HG03354 (cell line): Measurements from ENCODE around the gene GOSR2.
"Not testable (repeated sequence)": the region's sequence is repeated elsewhere in the genome, so short reads cannot be mapped to it uniquely, and the experiment has no call there.

ENCODE experiments used
- ATAC-seq: cut with Tn5 transposase; IDR thresholded peaks from one replicate; pipeline ENCODE4 v1.9.1; 2021; ENCODE audit warnings: mild to moderate bottlenecking; ENCODE audit not compliant: unreplicated experiment, poor library complexity, severe bottlenecking

GOSR2 gene

DNA sequence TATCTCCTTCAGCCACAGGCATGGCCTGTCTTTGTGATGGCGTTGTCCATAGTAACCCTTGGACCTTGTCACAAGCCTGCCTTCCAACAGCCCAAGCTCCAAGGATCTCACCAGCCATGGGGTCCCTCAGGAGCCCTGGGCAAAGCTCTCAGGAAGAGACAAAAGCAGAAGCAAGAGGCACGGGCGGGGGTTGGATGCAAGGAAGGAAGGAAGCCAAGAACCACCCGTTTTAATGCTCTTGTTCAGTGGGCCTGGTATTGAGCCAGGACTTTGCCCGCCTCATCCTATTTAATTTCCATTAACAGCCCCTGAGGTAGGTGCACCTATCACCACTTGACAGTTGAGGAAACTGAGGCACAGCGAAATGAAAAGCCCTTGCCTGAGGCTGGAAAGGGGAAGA, 32.3 kb upstream of the GOSR2 start:
- ATAC-seq = no peak

DNA sequence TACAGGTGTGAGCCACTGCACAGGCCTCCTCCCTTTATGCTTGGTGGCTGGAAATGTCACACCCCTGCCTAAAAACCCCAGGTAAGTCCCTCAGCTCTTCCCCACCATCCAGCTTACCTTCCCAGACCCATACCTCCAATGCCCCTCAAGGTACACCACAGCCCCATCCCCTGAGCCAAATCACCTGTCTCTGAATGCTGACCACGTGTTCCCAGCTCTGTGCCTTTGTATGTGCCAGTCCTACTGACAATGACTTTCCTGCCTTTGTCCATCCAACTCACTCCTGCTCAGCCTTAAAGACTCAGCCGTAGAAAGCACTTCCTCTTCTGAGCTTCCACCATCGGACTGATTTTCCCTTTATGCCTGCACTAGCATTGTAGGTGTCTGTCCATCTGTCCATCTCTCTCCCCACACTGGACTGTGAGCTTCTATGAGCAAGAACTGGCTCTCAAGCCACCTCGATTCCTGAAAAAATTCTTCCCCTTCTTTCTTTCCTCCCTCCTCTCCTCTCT, 30.7 kb upstream of the GOSR2 start:
- no peak for ATAC-seq

DNA sequence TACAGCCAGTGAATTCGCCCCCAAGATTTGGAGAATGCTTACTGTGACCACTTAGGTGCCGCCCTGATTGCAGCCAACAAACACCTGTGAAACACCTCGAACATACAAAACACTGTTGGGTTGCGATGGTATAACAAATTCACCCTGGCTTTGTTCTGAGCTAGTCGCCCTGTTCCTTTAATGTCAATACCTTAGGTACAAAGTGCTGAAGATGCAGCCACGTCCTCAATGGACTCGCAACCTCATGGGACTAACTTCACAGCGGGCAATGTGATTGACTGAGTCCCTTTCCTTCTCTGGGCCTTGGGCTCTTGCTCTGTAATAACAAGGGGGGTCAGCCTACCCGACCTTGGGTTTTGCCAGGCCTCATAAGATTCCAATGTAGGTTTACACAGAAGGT, 28.9 kb upstream of the GOSR2 start:
- no peak for ATAC-seq

DNA sequence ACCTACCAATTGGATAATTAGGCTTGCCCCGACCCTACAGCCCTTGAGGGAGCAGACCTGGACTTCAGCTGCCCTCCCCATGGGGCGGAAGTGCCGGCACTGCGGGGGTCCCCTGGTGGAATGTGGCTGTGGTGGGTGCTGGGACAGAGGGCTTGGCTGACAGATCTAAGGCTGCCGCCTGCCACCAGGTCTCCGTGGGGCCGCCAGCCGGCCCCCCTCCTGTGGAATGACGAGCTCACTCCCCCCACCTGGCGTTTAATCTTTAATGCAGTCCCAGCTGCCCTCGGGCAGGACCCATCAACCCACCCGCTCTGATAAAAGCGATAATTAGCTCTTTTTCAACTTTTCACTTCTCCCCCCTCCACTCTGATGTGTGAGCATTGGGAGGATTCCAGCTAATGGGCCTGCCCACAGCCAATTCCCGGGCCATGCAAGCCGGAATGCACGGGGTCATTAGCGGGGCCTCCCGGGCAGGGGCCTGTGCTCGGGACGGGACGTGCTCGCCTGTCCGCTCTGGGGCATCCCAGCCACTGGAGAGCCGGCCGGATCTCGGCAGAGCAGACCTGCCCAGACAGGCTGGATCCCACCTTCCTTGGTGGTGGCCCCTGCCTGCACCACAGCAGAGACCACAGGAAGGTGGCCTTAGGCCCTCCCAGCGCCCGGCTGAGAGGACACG, 28.3 kb upstream of the GOSR2 start:
- no peak for ATAC-seq

DNA sequence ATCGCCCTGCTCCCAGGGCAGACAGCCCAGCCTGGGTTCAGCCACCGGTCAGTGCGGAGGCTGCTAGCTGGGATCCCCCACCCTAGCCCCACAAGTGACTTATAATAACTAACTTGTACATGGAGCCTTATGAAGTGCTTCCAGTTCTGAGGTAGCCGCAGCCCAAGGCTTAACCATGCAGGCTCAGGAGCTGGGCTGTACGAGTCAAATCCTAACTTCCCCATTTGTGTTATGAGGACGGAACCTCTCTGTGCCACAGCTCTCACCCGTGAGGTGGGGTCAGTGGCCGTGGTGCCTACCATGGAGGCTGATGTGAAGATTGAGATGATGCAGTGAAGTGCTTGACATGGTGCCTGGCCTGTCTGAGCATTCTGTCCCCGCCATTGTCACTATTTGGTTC, 27.8 kb upstream of the GOSR2 start:
- no peak for ATAC-seq

DNA sequence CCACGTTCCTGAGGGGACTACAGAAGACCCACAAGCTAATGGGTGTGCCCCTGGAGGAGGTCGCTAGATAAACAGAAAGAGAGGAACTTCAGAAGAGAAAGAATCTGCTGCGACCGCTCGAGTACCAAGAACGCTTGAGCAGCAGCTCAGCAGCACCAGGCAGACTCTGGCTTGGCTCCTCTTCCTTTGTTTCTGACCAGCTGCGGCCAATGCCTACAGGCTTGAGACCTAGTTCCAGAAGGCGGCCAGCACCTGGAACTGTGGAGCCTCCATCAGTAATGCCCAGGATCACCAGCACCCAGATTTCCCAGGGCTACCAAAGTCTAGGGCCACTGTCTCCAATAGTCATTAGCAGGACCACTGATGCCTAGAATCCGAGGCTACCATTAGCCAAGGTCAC, 26.0 kb upstream of the GOSR2 start:
- no peak for ATAC-seq

DNA sequence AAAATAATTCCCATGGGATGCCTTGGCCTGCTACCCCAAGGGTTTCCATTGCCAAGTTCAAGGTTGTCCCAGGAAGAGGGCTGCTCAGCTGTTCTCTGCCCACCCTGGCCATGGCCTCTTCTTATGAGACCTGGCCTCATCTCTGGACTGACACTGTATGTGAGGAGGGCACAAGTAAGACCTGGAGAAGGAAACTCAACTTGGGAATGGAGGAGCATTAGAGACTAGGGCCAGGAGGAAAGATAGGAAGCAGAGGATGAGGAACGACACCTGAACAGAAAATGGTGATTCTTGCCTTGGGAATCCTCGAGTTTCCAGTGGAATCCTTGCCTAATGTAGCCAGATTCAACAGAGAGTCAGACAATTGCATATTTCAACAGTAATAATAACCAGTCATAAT, 24.6 kb upstream of the GOSR2 start:
- ATAC-seq = no peak

DNA sequence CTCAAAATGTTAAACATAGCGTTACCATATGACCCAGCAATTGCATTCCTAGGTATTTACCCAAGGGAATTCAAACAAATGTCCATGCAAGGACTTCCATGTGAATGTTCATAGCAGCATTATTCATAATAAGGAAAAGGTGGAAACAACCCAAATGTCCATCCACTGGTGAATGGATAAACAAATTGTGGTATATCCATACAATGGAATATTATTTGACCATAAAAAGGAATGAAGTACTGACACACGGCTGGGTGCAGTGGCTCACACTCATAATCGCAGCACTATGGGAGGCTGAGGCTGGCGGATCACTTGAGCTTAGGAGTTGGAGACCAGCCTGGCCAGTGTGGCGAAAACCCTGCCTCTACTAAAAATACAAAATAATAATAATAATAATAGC, 24.1 kb upstream of the GOSR2 start:
- ATAC-seq = no peak

DNA sequence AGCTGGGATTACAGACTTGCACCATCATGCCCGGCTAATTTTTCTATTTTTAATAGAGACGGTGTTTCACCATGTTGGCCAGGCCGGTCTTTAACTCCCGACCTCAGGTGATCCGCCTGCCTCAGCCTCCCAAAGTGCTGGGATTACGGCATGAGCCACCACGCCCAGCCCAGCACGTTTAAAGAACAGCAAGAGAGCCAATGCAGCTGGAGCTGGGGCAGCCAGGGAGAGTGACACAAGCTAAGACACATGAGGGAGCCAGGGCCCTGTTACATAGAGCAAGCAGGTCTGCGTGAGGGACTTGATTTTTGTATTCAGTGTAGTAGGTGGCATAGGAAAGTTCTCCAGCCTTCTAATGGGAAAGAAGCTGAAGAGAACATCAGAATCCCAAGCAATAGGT, 21.7 kb upstream of the GOSR2 start:
- no peak for ATAC-seq

DNA sequence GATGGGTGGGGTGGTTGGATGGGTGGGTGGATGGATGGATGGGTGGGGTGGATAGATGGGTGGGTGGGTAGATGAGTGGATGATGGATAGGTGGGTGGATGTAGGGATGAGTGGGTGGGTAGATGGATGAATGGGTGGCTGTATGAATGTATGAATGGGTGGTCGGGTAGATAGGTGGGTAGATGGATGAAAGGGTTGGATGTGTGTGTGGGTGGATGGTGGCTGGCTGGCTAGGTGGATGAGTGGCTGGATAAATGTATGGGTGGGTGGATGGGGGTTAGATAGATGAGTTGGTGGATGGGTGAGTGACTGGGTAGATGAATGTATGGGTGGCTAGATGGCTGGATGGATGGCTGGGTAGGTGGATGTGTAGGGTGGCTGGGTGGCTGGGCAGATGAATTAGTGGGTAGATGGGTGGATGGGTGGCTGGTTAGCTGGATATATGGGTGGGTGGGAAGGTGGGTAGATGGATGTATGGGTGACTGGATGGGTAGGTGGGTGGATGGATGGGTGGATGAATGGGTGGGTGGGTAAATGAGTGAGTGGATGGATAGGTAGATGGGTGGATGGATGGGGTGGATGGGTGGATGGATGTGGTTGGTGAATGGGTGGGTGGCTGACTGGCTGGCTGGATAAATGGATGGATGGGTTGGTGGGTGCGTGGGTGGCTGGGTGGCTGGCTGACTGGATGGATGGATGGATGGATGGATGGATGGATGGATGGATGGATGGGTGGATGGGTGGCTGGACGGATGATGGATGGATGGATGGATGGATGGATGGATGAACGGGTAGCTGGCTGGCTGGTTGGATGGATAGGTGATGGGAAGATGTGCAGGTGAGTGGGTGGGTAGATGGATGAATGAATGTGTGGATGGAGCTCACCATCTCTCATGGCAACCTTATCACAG, 18.9 kb upstream of the GOSR2 start:
- ATAC-seq = no peak

DNA sequence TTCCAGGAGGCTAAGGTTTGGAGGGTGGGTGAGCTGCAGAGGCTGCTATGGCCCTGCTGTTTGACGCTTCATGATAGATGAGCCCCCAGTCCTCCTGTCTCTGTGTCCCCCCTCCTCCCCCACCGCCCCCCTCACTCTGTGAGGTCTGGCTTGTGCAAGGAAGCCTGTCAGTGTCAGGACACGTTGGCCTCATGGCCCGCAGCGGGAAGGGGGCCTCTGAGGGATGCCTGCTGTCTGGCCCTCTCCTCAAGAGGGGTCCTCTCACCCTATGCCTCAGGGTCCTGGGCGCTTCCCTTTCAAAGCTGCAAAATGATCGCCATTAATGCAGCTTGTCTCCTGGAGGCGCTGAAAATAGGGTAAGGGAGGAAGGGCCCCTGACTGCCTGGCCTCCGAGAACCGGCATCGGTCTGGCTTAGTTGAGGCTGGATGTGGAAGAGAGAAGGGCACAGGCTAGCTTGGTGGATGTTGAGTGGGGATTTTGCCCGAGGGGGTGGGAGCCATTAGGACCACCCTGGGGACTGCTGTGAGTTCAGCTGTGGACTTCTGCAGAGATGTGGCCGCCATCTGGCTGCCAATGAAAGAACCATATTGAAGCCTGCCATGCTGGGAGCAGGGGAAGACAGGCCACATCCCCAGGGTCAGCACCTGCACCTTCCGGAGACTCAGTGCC, 14.8 kb upstream of the GOSR2 start:
- ATAC-seq = no peak

DNA sequence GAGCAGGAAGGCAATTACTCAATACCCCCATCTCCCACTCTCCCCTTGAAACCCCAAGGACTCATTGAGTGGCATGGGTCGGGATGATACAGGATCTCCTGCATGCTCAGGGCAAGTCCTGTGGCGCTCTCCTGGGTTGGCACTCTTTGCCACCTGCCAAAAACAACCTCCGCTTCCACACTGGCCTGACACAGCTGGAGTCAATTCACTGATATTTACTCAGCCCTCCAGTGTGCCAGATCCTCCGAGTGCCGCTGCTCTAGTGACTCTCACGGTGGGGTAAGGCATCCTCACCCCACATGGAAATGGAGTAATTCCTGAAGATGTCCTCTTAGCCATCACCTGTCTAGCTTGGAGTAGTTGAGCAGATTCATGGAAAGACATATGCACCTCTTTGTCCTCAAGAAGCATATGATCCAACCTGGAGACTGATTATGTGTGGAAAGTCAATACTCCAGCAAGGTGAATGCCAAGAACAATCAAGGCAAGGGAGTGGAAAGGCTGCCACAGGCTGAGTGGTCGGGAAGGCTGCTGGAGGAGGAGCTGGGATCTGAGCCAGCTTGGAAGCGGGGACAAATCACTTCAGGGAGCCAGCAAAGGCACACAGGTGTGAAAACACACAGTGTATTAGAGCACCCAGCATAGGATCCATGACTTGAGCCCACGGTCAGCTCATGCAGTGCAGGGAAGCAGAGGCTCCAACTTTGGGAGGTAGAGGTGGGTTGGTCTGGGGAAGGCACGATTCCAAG, 12.6 kb upstream of the GOSR2 start:
- no peak for ATAC-seq

DNA sequence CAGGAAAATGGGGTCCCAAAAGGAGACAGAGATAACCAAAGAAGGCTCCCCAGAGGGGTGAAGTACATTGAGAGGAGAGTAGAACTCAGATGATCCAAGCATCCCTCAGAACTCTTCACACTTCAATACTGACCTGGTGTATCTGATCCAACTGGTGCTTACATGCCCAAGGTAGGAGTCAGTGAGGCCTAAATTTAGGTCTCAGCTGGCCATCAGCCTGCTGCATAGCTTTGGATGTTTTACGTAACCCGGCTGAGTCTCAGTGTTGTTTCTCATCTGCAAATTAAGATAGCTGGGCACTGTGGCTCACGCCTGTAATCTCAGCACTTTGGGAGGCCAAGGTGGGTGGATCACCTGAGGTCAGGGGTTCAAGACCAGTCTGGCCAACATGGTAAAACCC, 11.6 kb upstream of the GOSR2 start:
- no peak for ATAC-seq

DNA sequence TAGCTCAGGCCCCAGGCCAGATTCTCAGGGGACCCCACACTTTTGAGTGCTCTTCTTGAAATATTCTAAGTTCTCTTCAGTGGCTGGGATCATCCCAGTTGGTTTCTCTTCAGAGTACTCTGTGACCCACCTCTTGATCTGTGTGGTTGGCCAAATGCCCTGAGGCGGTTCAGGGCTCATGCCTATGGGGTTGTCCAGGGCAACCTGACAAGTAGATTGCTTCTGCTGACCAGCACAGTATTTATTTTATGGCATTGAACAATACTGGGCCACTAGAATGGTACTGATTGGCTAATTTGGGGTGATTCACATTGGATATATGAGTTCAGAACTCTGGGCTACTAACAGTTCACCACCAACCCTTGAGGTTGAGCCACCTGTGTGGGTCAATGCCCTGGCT, 7.4 kb upstream of the GOSR2 start:
- ATAC-seq = no peak

DNA sequence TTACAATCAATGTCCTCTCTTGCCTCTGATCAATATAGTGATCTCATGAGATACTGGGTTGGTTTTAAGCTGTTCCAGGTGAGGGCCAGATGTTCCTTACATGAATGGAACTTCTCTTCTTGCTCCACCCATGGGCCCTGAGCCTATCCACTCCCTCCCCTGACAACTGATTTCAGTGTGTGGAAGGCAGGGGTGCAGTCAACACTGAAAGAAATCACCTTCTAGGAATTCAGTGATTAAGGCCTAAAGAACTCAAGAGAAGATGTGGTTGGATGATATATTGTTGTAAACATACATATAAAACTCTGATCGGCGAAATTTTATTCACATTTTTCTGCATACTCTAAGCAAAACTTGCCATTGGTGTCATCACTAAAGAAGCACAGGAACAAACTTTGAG, 6.7 kb upstream of the GOSR2 start:
- no peak for ATAC-seq

DNA sequence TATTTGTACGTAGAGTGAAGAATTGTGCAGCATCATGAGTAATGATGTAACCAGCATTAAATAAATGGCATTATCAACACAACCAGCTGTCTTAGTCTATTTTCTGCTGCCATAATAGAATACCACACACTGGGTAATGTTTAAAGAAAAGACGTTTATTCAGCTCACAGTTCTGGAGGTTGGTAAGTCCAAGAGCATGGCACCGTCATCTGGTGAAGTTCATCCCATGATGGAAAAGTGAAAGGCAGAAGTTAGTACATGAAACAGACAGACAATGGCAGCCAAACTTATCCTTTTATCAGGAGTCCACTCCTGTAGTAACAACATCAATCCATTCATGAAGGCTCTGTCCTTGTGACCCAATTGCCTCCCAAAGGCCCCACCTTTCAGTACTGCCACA, 6.3 kb upstream of the GOSR2 start:
- no peak for ATAC-seq

DNA sequence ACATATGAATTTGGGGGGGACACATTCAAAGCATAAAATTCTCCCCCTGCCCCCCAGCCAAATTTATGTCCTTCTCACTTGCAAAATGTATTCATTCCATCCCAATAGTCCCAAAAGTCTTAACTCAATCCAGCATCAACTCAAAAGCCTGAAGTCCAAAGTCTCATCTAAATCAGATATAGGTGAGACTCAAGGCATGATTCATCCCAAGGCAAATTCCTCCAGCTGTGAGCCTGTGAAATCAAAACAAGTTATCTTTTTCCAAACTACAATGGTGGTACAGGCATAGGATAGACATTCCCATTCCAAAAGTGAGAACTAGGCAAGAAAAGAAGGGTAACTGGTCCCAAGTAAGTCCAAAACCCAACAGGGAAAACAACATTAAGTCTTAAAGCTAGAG, 5.9 kb upstream of the GOSR2 start:
- no peak for ATAC-seq

DNA sequence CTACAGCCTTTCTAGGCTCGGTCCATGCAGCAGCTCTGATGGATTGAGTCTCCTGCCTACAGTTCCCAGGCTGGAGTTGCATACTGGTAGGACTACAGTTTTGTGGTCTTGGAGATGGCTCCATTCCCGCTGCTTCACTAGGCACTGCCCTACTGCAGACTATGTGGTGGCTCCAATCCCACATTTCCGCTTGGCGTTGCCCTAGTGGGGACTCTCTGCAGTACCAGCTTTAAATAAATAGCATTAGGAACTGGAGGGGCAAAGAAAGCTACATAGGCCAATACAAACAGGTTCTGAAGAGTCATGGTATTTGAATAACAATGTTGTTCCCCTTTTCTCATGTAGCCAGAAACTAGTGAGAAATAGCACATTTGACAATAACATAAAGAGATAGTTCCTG, 5.4 kb upstream of the GOSR2 start:
- ATAC-seq = no peak

DNA sequence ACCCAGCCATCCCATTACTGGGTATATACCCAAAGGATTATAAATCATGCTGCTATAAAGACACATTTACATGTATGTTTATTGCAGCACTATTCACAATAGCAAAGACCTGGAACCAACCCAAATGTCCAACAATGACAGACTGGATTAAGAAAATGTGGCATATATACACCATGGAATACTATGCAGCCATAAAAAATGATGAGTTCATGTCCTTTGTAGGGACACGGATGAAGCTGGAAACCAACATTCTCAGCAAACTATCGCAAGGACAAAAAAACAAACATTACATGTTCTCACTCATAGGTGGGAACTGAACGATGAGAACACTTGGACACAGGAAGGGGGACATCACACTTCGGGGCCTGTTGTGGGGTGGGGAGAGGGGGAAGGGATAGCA, 998 bp upstream of the GOSR2 start:
- ATAC-seq = not testable (repeated sequence)

DNA sequence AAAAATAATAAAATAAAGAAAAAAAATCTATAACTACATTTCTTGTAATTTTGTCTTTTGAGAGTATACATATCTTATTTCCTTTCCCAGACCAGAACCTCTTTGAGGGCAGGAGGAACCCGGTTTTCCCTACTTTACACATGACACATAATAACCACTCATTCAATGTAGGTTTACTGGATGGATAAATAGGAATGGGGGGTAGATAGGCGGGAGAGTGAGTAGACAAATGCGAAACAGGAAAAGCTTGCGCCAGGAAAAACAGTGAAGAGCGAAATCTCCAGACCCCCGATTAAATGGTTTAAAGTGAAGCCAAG, 515 bp upstream of the GOSR2 start:
- no peak for ATAC-seq
